ENCODE results near the gene CCDC92. TPM values are rescaled to one million over a fixed set of nuclear protein-coding genes. Genes with fewer than 3 reads are reported as not detected.

The CCDC92 gene
- total RNA-seq, 2 experiments from 2014 or later = 11.5 to 12.7 TPM

DNA sequence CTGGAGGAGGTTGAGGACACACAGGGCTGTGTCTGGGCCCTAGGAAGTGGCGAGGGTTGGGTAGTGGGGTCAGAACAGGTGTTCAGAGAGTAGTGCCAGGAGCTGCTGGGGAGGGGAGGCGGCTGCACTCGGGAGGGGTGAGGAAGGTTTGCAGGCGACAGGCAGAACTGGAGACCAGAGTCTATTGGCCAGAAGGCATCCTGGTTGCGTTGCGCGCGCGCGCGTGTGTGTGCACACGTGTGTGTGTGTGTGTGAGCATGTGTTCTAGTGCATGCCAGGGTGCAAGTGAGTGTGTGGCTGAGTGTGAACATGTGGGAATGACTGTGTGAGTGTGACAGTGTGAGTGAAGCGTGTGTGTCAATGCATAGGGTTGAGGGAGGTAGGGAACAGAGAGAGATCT, 86.4 kb downstream of the CCDC92 start:
- DNase-seq (no peak), ATAC-seq (ENCODE audit: poor library complexity) (no peak)
- Histone ChIP-seq H3K9me3 (ENCODE audit: control insufficient read depth in 1 of 2, insufficient read depth in 1 of 2, low read length in 2 of 2) (peaks cover 0 to 4% of the 10 kb centered on the region in 2 experiments), H3K4me1 (ENCODE audit: insufficient read depth, low read length) (no peaks in the 10 kb centered on the region), H3K36me3 (ENCODE audit: insufficient read depth, low read length) (no peaks in the 10 kb centered on the region), H3K4me3 (ENCODE audit: low read length) (no peak overlapping the region), H3K27ac (ENCODE audit: low read depth in 1 of 2, low read length in 2 of 2) (no peak overlapping the region), H3K27me3 (ENCODE audit: control insufficient read depth in 1 of 2, insufficient read depth in 2 of 2, low read length in 2 of 2) (peaks cover 0 to 6% of the 10 kb centered on the region in 2 experiments)
- H3K4me3 Mint-ChIP-seq = no peak overlapping the region
- intact Hi-C loops (cut with DNase I, micrococcal nuclease) = no loop called here
- H3K9me3 Mint-ChIP-seq = no peaks in the 10 kb centered on the region
- POLR2A ChIA-PET = no interaction called here
- CTCF ChIA-PET = no interaction called here
- H3K36me3 Mint-ChIP-seq (ENCODE audit: low read depth) = no peaks in the 10 kb centered on the region
- H3K27me3 Mint-ChIP-seq = peaks cover 4% of the 10 kb centered on the region
- no peak overlapping the region for H3K27ac Mint-ChIP-seq
- TF ChIP-seq, protein P1, sequence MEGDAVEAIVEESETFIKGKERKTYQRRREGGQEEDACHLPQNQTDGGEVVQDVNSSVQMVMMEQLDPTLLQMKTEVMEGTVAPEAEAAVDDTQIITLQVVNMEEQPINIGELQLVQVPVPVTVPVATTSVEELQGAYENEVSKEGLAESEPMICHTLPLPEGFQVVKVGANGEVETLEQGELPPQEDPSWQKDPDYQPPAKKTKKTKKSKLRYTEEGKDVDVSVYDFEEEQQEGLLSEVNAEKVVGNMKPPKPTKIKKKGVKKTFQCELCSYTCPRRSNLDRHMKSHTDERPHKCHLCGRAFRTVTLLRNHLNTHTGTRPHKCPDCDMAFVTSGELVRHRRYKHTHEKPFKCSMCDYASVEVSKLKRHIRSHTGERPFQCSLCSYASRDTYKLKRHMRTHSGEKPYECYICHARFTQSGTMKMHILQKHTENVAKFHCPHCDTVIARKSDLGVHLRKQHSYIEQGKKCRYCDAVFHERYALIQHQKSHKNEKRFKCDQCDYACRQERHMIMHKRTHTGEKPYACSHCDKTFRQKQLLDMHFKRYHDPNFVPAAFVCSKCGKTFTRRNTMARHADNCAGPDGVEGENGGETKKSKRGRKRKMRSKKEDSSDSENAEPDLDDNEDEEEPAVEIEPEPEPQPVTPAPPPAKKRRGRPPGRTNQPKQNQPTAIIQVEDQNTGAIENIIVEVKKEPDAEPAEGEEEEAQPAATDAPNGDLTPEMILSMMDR (IDR thresholded peaks at IDR 0.05) = no peak
- no peaks in the 10 kb centered on the region for H3K4me1 Mint-ChIP-seq (ENCODE audit: low read depth)

Other genes starting within 250 kb of the CCDC92 start
- under 1 TPM; 0.16 to 0.17 TPM for gene DNAH10, start 210.5 kb downstream of the CCDC92 start, total RNA-seq
- 10 to 100 TPM; 13.4 to 19.0 TPM for gene ZNF664, start 384 bp upstream of the CCDC92 start, total RNA-seq